Calu3 (cell line): ENCODE data around the gene BTN2A1. TPM values are rescaled to one million over a fixed set of nuclear protein-coding genes. Genes with fewer than 3 reads are reported as not detected.

Source experiments
- BruUV-seq: library from RNA; stranded (reverse); fragments of 400-500 nt; replicated peaks from 2 replicates; lab custom pipeline; 2021; lab: Mats Ljungman, UMichigan
- CTCF ChIA-PET: fragments of 300-600 bp; sonication (Branson Sonifier 250); formaldehyde crosslinking; loops from one replicate; lab custom pipeline; 2022; ENCODE audit warnings: antibody characterized with exemption; lab: Charles Lee
- DNase-seq: peaks from one replicate; pipeline ENCODE4 v3.0.0; 2022
- H3K27ac Mint-ChIP-seq: one replicate; pipeline ENCODE4 v1.8.0; 2022; ENCODE audit warnings: mixed read lengths; ENCODE audit not compliant: unreplicated experiment
- H3K27me3 Mint-ChIP-seq: one replicate; pipeline ENCODE4 v1.8.0; 2022; ENCODE audit warnings: mixed read lengths; ENCODE audit not compliant: unreplicated experiment
- H3K36me3 Mint-ChIP-seq: one replicate; pipeline ENCODE4 v1.8.0; 2022; ENCODE audit warnings: mild to moderate bottlenecking, moderate library complexity, mixed read lengths; ENCODE audit not compliant: insufficient read depth, unreplicated experiment
- H3K4me1 Mint-ChIP-seq: one replicate; pipeline ENCODE4 v1.8.0; 2022; ENCODE audit warnings: mild to moderate bottlenecking, low read depth, mixed read lengths; ENCODE audit not compliant: unreplicated experiment
- H3K4me3 Mint-ChIP-seq: one replicate; pipeline ENCODE4 v1.8.0; 2022; ENCODE audit warnings: mild to moderate bottlenecking, low read depth, moderate library complexity, mixed read lengths; ENCODE audit not compliant: unreplicated experiment
- H3K9me3 Mint-ChIP-seq: one replicate; pipeline ENCODE4 v1.8.0; 2022; ENCODE audit warnings: low read depth, mixed read lengths; ENCODE audit not compliant: unreplicated experiment
- CTCF ChIP-seq: fragments of 200-600 bp; IDR thresholded peaks from one replicate; pipeline ENCODE4 v1.8.0; 2022; ENCODE audit warnings: antibody characterized with exemption; ENCODE audit not compliant: unreplicated experiment
- intact Hi-C: fragments of 100-400 bp; cut with micrococcal nuclease; formaldehyde crosslinking; loops from one replicate; pipeline ENCODE4 v1.10.0; 2022; ENCODE audit not compliant: unreplicated experiment
- total RNA-seq: library from RNA; stranded (reverse); gene quantifications from 2 replicates; pipeline ENCODE4 v1.2.3, GENCODE V29; 2022

The BTN2A1 gene
- total RNA-seq, 1 experiment from 2014 or later: 32.5 TPM

- no TSS peak for BruUV-seq
Observed at GRCh38 chr6:26485112-26485780, 27.5 kb downstream of the BTN2A1 start.

GRCh38 chr6:26486358-26486757 is 28.6 kb downstream of the BTN2A1 start:
- H3K27ac Mint-ChIP-seq: no peak overlapping the region
- H3K36me3 Mint-ChIP-seq: no peaks in the 10 kb centered on the region
- intact Hi-C loops: no loop called here
- H3K9me3 Mint-ChIP-seq: peaks cover 2% of the 10 kb centered on the region
- no peak overlapping the region for H3K4me3 Mint-ChIP-seq
- no peak for TF ChIP-seq CTCF
- no TSS peak for BruUV-seq
- H3K4me1 Mint-ChIP-seq: no peaks in the 10 kb centered on the region
- CTCF ChIA-PET: no interaction called here
- DNase-seq: no peak
- H3K27me3 Mint-ChIP-seq: no peaks in the 10 kb centered on the region

More at GRCh38 chr6:26485112-26485780, 27.5 kb downstream of the BTN2A1 start:
- H3K27ac Mint-ChIP-seq: no peak overlapping the region
- H3K27me3 Mint-ChIP-seq: no peaks in the 10 kb centered on the region
- TF ChIP-seq CTCF: no peak
- no peak overlapping the region for H3K4me3 Mint-ChIP-seq
- H3K4me1 Mint-ChIP-seq: no peaks in the 10 kb centered on the region
- peaks cover 2% of the 10 kb centered on the region for H3K9me3 Mint-ChIP-seq
- intact Hi-C loops: no loop called here
- CTCF ChIA-PET: no interaction called here
- H3K36me3 Mint-ChIP-seq: no peaks in the 10 kb centered on the region
- no peak for DNase-seq

GRCh38 chr6:26487466-26487865 is 29.7 kb downstream of the BTN2A1 start:
- Mint-ChIP-seq H3K36me3 (no peaks in the 10 kb centered on the region), H3K27ac (no peak overlapping the region), H3K27me3 (no peaks in the 10 kb centered on the region), H3K9me3 (peaks cover 2% of the 10 kb centered on the region), H3K4me1 (no peaks in the 10 kb centered on the region), H3K4me3 (no peak overlapping the region)
- no peak for DNase-seq
- no peak for TF ChIP-seq CTCF
- no TSS peak for BruUV-seq
- CTCF ChIA-PET: interaction anchor here (0.8 kb wide), 1 partner anchor 12 kb away, joined by 3 read pairs; no protein-coding TSS in a partner anchor
- intact Hi-C loops: no loop called here

- H3K36me3 Mint-ChIP-seq: no peaks in the 10 kb centered on the region
- peaks cover 20% of the 10 kb centered on the region for H3K27me3 Mint-ChIP-seq
- BruUV-seq: no TSS peak
- H3K4me1 Mint-ChIP-seq: no peaks in the 10 kb centered on the region
- intact Hi-C loops: loop anchor here (5.0 kb wide), 1 partner anchor 148 kb away; no protein-coding TSS in a partner anchor
- no peak for TF ChIP-seq CTCF
- H3K9me3 Mint-ChIP-seq: peaks cover 2% of the 10 kb centered on the region
- no peak overlapping the region for H3K4me3 Mint-ChIP-seq
- CTCF ChIA-PET: no interaction called here
- no peak overlapping the region for H3K27ac Mint-ChIP-seq
- no peak for DNase-seq
Observed at GRCh38 chr6:26489996-26490964, 32.5 kb downstream of the BTN2A1 start.
